ENCODE data around the gene RAD51B. TPM values are rescaled to one million over a fixed set of nuclear protein-coding genes. Genes with fewer than 3 reads are reported as not detected.

RAD51B gene
- total RNA-seq, 1 experiment from 2014 or later, result 8.5 TPM

GRCh38 chr14:68172627-68173026, 353.0 kb downstream of the RAD51B start:
- no peak for TF ChIP-seq POLR2AphosphoS5 (IDR thresholded peaks at IDR 0.05; ENCODE audit: low read depth, low read length)
- TF ChIP-seq, protein P1, sequence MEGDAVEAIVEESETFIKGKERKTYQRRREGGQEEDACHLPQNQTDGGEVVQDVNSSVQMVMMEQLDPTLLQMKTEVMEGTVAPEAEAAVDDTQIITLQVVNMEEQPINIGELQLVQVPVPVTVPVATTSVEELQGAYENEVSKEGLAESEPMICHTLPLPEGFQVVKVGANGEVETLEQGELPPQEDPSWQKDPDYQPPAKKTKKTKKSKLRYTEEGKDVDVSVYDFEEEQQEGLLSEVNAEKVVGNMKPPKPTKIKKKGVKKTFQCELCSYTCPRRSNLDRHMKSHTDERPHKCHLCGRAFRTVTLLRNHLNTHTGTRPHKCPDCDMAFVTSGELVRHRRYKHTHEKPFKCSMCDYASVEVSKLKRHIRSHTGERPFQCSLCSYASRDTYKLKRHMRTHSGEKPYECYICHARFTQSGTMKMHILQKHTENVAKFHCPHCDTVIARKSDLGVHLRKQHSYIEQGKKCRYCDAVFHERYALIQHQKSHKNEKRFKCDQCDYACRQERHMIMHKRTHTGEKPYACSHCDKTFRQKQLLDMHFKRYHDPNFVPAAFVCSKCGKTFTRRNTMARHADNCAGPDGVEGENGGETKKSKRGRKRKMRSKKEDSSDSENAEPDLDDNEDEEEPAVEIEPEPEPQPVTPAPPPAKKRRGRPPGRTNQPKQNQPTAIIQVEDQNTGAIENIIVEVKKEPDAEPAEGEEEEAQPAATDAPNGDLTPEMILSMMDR (IDR thresholded peaks at IDR 0.05), result no peak
- TF ChIP-seq TCF7L2 (IDR thresholded peaks at IDR 0.05; ENCODE audit: low read depth, low read length), result no peak
- no peak for TF ChIP-seq SIN3A (IDR thresholded peaks at IDR 0.05; ENCODE audit: borderline replicate concordance, insufficient read depth, low read depth, low read length)
- TF ChIP-seq, protein P2, sequence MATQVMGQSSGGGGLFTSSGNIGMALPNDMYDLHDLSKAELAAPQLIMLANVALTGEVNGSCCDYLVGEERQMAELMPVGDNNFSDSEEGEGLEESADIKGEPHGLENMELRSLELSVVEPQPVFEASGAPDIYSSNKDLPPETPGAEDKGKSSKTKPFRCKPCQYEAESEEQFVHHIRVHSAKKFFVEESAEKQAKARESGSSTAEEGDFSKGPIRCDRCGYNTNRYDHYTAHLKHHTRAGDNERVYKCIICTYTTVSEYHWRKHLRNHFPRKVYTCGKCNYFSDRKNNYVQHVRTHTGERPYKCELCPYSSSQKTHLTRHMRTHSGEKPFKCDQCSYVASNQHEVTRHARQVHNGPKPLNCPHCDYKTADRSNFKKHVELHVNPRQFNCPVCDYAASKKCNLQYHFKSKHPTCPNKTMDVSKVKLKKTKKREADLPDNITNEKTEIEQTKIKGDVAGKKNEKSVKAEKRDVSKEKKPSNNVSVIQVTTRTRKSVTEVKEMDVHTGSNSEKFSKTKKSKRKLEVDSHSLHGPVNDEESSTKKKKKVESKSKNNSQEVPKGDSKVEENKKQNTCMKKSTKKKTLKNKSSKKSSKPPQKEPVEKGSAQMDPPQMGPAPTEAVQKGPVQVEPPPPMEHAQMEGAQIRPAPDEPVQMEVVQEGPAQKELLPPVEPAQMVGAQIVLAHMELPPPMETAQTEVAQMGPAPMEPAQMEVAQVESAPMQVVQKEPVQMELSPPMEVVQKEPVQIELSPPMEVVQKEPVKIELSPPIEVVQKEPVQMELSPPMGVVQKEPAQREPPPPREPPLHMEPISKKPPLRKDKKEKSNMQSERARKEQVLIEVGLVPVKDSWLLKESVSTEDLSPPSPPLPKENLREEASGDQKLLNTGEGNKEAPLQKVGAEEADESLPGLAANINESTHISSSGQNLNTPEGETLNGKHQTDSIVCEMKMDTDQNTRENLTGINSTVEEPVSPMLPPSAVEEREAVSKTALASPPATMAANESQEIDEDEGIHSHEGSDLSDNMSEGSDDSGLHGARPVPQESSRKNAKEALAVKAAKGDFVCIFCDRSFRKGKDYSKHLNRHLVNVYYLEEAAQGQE (IDR thresholded peaks at IDR 0.05; ENCODE audit: insufficient read depth in 1 of 2, low read depth in 2 of 2, low read length in 1 of 2), result no peak
- intact Hi-C loops (cut with micrococcal nuclease; ENCODE audit: unreplicated experiment) (no loop called here), in situ Hi-C loops (cut with HindIII; ENCODE audit: low pct_unique_long_range_greater_than_20kb, low sequenced_read_pairs) (no loop called here)
- BruUV-seq (replicated peaks), result no TSS peak
- ChIA-PET POLR2A (no interaction called here), CTCF (no interaction called here)
- Histone ChIP-seq H3K4me3 (ENCODE audit: low read depth in 2 of 2, low read length in 2 of 2) (no peak overlapping the region), H3K27ac (ENCODE audit: low read length) (peak overlapping the region; percentile 39), H3K36me3 (ENCODE audit: control insufficient read depth, insufficient read depth, low read length) (no peaks in the 10 kb centered on the region), H3K27me3 (ENCODE audit: control insufficient read depth, insufficient read depth, low read length) (no peaks in the 10 kb centered on the region), H3K4me1 (ENCODE audit: control insufficient read depth, insufficient read depth, low read length) (peaks cover 6% of the 10 kb centered on the region; the same call in 1 of the 2 replicates), H3K9me3 (ENCODE audit: control insufficient read depth, insufficient read depth, low read depth, low read length) (no peaks in the 10 kb centered on the region)
- DNase-seq (ENCODE audit: low read depth, low spot score) (no peak), ATAC-seq (no peak)

DNA sequence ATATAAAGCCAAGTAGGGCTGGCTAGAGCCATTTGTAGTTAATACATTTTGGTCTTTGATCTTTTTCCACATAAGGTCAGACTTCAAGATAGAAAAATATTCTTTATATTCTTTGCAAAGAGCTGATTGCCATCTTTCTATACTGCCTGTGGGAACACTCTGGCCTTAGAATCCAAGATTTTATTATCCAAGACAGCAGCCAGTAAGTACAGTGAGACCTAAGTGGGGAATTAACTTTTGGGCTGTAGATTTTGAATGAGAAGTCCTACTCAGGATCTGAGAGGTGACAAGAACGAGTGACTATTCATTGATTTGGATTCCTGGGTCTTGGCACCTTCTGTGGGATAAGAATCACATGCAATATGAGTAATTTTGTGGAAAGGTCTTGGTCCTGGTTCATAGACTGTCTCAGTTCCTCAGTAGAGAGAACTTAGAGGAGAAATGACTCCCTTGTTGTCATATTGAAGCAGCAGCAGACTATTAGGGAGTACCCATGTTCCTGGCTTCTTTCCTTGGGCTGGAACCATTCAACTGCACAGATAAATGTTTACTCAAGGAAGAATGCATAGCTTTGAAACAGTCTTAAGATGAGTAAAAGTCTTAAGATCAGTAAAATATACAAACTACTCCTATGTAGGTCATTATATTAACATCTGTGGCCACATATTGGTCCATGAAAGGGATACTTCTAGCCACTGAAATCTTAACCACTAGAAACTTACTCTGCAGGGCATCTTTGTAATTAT, 353.8 kb downstream of the RAD51B start:
- ChIA-PET POLR2A (no interaction called here), CTCF (no interaction called here)
- no peak overlapping the region for H3K4me3 ChIP-seq (ENCODE audit: low read depth in 2 of 2, low read length in 2 of 2)
- peak overlapping the region; percentile 39 for H3K27ac ChIP-seq (ENCODE audit: low read length)
- in situ Hi-C loops (cut with HindIII; ENCODE audit: low pct_unique_long_range_greater_than_20kb, low sequenced_read_pairs), result no loop called here
- DNase-seq (ENCODE audit: low read depth, low spot score) (no peak), ATAC-seq (no peak)
- H3K9me3 ChIP-seq (ENCODE audit: control insufficient read depth, insufficient read depth, low read depth, low read length), result no peaks in the 10 kb centered on the region
- TF ChIP-seq, protein P2 (IDR thresholded peaks at IDR 0.05; ENCODE audit: insufficient read depth in 1 of 2, low read depth in 2 of 2, low read length in 1 of 2), result no peak
- TF ChIP-seq SIN3A (IDR thresholded peaks at IDR 0.05; ENCODE audit: borderline replicate concordance, insufficient read depth, low read depth, low read length), result no peak
- no peak for TF ChIP-seq TCF7L2 (IDR thresholded peaks at IDR 0.05; ENCODE audit: low read depth, low read length)
- TF ChIP-seq, protein P1 (IDR thresholded peaks at IDR 0.05), result no peak
- no peaks in the 10 kb centered on the region for H3K36me3 ChIP-seq (ENCODE audit: control insufficient read depth, insufficient read depth, low read length)
- intact Hi-C loops (cut with micrococcal nuclease; ENCODE audit: unreplicated experiment), result no loop called here
- H3K27me3 ChIP-seq (ENCODE audit: control insufficient read depth, insufficient read depth, low read length), result no peaks in the 10 kb centered on the region
- no TSS peak for BruUV-seq (replicated peaks)
- H3K4me1 ChIP-seq (ENCODE audit: control insufficient read depth, insufficient read depth, low read length), result peaks cover 6% of the 10 kb centered on the region; the same call in 1 of the 2 replicates
